Stimulated activated CD4-positive, alpha-beta T cell treated with anti-CD3 and anti-CD28 coated beads, Interleukin-1b, Interleukin-23, amount 100 ng/mL, for 4 hours (primary cell): ENCODE results near the gene ARPC2.

Experiments
- DNase-seq, 2 donors: peaks; one replicate each; pipeline ENCODE4 v3.0.0-alpha.2; 2020; ENCODE audit warnings: low read depth in 2 of 2

ARPC2 gene

GRCh38 chr2:218289639-218290315 lies 72.8 kb downstream of the ARPC2 start:
- no peak for DNase-seq

- no peak for DNase-seq
Observed at GRCh38 chr2:218290316-218291261, 73.6 kb downstream of the ARPC2 start.

DNA sequence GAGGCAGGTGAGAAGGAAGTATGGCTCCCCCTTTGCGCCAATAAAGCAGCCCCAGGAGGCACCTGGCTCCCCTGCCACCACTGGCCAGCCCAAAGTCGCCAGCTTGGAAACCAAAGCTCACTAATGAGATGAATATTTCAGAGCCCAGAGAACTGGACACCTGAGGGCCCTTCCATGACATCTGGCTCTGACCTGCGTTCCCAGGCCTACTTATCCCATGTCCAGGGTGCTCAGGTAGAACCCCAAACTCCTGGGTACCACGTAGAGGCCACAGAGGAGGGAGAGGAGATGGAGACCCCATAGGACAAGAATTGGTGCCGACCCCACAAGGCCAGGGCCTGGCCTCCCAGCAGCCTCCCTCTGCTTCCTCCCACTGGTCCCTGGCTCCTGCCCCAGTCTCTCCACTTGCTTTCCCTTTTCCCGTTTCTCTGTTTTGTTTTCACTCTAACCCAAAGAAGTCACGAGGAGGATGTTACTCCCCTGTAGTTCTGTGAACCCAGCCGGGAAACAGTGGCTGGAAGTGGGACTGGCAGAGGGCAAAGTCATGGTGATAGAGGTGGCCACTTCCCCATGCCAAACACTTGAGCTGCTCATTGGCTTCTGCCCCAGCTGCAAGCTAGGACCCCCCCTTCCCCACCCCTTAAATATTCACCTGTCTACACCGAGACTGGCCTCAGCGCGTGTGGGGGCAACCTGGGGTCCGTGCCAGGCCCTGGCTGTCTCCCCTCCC lies 74.5 kb downstream of the ARPC2 start:
- no peak for DNase-seq

DNA sequence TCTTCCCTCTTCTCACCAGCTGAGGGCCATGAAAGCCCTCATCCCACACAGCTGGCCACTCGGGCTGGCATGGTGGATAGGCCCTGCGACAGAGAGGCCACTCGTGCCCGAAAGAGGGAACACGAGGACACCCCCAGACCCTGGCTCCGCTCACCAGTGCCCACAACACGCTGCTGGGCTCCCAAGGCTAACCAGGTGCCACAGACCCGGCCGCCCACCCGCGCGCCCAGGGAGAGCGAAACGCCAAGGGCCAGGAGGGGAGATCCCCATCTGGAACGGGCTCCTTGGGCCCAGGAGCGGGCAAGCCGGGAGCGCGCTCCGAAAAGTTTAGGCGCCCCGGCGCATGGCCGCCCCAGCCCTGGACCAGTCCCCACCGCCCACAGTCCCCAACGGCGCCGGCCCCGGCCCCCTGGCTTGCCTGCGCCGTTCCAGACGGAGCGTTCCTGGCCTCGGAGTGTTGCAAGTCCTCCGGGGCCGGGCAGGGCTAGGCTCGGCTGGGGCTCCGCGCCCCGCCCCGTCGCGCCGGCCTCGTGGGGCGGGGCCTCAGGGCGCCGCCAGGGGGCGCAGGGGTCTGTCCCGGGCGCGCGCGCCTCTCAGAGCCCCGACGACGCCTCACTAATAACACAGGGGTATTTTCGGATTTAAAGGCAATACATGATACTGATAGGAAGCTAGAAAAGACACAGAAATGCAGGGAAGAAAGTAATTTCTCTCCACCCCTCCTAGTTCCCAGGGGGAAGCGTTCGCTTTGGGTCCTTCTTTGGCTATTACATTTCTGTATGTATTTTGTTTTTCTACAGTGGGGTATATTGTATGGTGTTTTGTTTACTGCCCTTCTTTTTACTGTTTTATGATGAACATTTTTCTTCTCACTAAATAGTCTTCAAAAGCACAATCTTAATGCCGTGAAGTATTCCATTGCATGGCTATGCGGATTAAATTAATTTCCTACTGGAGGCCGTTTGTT lies 75.3 kb downstream of the ARPC2 start, which contains the start of gene TMBIM1:
Gene TMBIM1 (minus strand): TSS at position 456 of the 967 bp plus-strand sequence. CDS start 10,362 bp downstream, outside the sequence.
- peak; percentile 72 to 77 for DNase-seq

DNA sequence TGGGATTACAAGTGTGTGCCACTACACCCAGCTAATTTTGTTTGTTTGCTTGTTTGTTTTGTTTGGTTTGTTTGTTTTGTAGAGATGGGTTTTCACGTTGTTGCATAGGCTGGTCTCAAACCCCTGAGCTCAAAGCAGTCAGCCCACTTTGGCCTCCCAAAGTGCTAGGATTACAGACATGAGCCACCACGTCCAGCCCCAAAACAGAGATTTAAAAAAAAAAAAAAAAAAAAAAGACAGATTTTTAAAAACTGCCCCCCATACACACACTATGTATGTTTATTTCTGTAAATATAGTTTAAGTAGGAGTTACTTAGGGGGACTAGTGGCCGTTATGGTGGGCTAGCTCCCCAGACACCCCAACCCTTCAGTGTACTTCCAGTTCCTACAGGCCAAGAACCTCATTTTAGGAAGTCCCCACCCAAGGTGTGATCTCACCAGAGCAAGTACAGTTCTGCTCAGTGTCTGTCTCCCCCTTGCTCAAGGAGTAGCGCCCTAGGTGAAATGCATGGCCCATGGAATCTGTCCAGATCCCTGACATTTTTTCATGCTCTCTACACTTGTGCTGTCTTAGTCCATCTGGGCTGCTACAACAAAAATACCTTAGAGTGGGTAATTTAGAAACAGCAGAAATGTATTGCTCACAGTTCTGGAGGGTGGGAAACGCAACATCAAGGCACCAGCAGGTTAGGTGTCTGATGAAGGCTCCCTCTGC lies 76.9 kb downstream of the ARPC2 start:
- DNase-seq = no peak

GRCh38 chr2:218294430-218295022 lies 77.5 kb downstream of the ARPC2 start:
- no peak for DNase-seq

GRCh38 chr2:218295029-218295428 lies 78.0 kb downstream of the ARPC2 start:
- no peak for DNase-seq

DNA sequence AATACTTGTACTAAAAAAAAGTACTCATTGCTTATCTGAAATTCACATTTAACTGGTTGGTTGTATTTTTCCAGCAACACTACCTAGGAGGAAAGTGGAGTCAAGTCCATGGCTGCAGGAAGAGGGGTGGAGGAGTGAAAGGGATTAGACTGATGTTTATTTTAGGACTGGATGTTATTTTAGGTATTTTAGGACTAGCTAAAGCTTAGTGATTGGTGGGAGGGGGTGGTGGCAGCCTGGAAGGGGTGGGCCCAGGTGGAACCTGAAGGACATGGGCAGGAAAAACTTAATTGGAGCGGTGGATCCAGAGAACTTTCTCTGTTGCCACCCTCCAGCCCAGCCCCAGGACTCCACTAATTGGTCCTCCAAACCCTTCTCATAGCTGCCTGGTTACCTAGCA lies 79.2 kb downstream of the ARPC2 start:
- DNase-seq = no peak

- DNase-seq = no peak
Observed at GRCh38 chr2:218296847-218297246, 79.9 kb downstream of the ARPC2 start.

- DNase-seq = no peak
Observed at GRCh38 chr2:218298314-218298875, 81.4 kb downstream of the ARPC2 start.

GRCh38 chr2:218300141-218300540 lies 83.2 kb downstream of the ARPC2 start:
- no peak for DNase-seq

GRCh38 chr2:218301176-218301819 lies 84.3 kb downstream of the ARPC2 start:
- peak; percentile 69 to 89 for DNase-seq
